ENCODE measurements around the gene VASH2.

GRCh38 chr1:212918824-212919223 lies 31.5 kb upstream of the VASH2 start:
- TF ChIP-seq, protein P1, sequence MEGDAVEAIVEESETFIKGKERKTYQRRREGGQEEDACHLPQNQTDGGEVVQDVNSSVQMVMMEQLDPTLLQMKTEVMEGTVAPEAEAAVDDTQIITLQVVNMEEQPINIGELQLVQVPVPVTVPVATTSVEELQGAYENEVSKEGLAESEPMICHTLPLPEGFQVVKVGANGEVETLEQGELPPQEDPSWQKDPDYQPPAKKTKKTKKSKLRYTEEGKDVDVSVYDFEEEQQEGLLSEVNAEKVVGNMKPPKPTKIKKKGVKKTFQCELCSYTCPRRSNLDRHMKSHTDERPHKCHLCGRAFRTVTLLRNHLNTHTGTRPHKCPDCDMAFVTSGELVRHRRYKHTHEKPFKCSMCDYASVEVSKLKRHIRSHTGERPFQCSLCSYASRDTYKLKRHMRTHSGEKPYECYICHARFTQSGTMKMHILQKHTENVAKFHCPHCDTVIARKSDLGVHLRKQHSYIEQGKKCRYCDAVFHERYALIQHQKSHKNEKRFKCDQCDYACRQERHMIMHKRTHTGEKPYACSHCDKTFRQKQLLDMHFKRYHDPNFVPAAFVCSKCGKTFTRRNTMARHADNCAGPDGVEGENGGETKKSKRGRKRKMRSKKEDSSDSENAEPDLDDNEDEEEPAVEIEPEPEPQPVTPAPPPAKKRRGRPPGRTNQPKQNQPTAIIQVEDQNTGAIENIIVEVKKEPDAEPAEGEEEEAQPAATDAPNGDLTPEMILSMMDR (conservative IDR thresholded peaks at IDR 0.05 in 1 of 2, IDR thresholded peaks at IDR 0.05 in 1 of 2; ENCODE audit: low read depth in 1 of 2, low read length in 2 of 2): no peak
- no peak for TF ChIP-seq EZH2 (IDR thresholded peaks at IDR 0.05; ENCODE audit: low read length, missing control alignments)

Data from fibroblast of lung (primary cell).